Measurements from ENCODE around the gene EFHC1.

Gene EFHC1

GRCh38 chr6:52522151-52522626, 102.0 kb downstream of the EFHC1 start:
- no peak for DNase-seq

GRCh38 chr6:52522655-52523054, 102.5 kb downstream of the EFHC1 start:
- DNase-seq, result no peak

DNA sequence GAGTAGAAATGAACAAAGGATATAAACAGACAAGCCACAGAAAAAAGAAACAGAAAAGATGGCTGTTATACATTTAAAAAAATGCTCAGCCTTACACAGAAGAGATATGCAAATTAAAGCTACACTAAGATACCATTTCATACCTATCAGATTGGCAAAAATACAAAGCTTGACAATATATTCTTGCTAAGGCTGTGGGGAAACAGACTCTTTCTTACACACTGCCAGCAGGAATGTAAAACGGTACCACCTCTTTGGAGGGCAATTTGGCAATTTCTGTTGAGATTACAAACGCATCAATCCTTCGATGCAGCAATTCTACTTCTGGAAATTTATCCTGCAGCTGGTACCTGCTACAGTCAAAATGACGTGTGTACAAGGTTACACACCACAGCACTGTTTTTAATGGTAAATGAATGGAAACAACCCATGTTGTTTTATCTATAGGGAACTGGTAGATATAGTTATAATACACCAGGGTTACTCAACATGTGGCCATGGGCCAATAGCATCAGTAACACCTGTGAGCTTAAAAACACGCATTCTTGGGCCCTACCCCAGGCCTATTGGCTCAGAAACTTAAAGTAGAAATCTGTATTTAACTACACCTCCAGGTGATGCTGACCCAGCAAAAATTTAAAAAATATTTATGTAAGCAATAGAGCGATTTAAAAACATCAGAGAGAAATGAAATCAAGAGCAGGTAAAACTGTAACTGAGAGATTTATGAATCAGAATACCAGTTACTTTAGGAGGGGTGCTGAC, 103.4 kb downstream of the EFHC1 start:
- no peak for DNase-seq

DNA sequence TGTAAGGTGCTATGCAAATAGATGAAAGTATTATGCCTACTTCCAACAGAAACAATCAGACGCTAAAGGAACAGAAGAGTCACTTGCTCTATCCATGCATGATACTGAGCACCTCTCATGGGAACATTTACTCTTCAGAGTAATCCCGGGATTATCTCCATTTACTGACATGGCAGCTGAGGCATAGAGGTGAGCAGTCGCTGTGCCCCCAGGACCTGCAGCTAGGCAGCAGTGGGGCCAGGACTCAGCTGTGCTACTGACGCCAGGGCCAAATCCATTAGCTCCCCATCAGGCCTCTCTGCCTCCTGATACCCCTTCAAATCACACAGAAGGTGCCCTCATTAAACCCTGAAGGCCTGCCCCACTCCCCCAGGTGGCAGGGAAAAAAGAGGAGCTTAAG, 104.8 kb downstream of the EFHC1 start:
- DNase-seq, result no peak

- DNase-seq, result no peak
Measured at GRCh38 chr6:52526634-52527033, 106.5 kb downstream of the EFHC1 start.

DNA sequence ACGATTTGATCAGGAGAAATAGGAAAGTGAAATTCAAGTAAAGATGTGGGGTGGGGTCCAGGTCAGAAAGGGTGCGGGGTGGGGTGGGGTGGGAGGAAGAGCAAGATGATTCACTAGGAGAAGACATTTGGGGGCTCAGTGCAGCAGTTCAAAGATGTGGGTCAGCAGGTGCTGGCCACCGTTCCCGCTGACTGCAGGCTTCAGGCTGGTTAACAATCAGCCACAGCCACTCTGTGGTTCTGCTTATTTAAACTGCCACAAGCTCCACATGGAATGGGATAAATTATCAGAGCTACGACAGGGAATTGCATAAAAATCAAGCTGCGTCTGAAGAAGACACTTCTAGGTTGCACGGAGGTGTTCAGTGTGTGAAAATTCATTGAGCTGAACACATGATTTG, 107.3 kb downstream of the EFHC1 start:
- no peak for DNase-seq

GRCh38 chr6:52529311-52529710, 109.2 kb downstream of the EFHC1 start:
- no peak for DNase-seq

DNA sequence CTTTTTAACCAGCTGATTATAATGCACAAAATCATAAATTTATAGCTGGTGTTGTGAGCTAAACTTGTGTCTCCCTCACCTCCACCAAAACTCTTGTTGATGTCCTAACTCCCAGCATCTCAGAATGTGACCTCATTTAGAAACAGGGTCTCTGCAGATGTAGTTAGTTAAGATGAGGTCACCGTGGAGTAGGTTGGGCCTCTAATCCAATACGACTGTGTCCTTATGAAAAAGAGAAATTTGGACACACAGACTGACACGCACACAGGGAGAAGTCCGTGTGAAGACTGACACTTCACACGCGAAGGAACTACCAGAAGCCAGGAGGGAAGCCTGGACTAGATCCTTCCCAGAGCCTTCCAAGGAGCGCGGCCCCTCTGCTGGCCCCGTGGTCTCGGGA, 110.2 kb downstream of the EFHC1 start:
- no peak for DNase-seq

DNA sequence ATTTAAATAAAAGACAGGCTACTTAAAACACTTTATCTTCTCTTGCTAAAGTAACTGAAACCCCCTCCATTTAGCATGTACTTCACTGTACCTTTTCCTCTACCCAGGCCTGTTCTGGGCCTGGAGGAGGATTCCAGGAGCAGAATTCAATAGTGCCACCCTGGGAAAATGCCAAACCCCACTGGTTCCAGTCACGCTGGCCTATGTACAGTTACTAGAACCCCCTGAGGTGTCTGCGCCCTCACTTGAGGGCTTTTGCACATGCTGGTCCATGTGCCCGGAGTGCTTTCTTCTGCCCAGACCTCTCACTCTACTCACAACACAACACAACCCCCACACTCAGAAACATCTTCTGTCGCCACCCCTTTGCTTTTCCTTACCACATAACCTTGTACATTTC, 111.3 kb downstream of the EFHC1 start:
- no peak for DNase-seq

- no peak for DNase-seq
Measured at GRCh38 chr6:52531834-52532233, 111.7 kb downstream of the EFHC1 start.

- no peak for DNase-seq
Measured at GRCh38 chr6:52532457-52532856, 112.3 kb downstream of the EFHC1 start.

DNA sequence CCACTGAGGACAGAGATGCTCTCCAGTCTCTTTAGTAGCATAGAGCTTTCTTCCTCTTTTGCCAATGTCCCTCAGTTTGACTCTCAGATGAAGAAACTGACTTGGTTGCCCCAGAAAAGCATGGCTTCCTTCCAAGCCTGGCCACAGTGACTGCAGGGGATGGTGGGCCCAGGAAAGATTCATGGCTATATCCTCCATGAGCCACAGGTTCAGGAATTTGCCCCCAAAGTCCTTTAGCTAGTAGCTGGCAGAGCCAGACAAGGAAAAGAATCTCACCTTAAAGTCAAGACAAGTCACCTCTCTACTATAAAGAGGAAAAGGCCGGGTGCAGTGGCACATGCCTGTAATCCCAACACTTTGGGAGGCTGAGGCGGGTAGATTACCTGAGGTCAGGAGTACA, 113.3 kb downstream of the EFHC1 start:
- DNase-seq, result no peak

- no peak for DNase-seq
Measured at GRCh38 chr6:52534363-52534762, 114.2 kb downstream of the EFHC1 start.

- DNase-seq, result no peak
Measured at GRCh38 chr6:52534966-52535390, 114.8 kb downstream of the EFHC1 start.

DNA sequence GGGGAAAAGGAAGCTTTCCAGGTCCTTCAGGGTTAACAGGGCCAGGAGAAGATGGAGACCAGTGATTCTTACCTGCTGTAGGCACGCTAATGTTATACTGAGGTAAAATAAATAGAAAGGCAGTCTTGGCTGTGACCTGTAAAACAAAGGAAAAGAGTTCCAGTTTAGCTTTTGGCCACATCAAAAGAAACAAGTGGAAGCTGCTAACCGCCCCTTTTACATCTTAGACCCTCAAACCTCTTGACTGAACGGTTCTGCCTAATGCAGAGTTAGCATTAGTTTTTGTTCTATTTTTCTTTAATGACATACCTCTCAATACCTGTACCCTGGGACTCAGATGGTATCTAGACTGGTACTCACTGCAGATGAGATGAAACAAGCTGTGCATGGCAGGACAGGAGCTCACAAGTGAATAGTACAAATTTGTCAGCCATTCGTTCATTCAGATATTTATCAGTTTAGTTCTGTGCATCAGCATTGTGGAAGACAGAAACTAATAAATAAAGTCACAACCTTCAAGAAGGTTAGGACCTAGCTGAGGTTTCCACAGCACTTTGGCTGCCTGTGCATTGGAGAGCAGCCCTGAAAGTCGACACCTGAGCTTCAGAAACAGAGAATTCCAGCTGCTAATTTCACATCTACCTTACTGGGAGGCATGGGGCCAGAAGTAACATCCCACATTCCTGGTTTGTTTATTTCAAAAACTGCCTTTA, 115.7 kb downstream of the EFHC1 start:
- DNase-seq, result no peak

DNA sequence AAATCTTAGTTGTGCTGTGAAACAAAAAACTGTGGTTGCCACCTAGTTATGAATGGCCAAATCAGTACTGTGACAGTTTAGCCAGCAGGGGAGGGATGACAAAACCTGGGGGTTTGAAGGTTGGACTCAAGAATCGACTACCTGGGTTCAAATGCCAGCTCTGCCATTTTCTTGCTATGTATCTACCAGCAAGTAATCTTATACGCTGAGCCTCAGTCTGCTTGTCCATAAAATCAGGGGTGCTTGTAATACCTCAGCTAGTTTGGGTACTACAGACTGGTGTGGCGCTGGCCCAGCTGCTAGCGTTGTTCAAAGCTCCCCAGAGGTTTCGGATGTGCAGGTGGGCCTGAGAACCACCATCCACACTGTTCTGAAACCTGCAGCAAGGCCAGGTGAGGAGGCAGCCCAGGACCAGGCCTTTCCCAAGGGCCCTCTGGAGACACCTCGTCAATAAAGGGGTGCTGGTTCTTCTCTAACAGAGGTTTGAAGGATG, 116.3 kb downstream of the EFHC1 start:
- DNase-seq, result no peak

- no peak for DNase-seq
Measured at GRCh38 chr6:52537001-52537753, 117.0 kb downstream of the EFHC1 start.

- no peak for DNase-seq
Measured at GRCh38 chr6:52538252-52538900, 118.2 kb downstream of the EFHC1 start.

DNA sequence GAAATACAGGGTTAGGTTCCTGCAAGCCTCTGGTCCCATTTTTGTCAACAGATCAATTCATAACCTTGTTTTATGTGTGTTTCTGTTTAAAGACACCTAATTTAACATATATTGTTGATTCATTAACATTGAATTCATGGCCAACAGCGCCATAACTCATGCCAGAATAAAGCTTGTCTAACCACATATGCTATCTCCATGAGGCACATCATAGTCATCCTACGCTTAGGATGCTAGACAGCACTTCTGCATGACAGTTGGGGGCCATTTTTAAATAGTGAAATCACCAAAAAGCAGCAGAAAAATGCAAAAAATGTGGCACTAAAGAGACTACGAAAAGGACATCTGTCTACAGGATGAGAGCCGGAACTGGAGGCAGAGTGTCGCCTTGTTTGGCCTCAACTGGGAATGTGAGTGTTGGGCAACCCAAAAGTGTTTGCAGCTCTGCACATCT, 118.8 kb downstream of the EFHC1 start:
- no peak for DNase-seq

GRCh38 chr6:52539607-52540006, 119.5 kb downstream of the EFHC1 start:
- no peak for DNase-seq

- no peak for DNase-seq
Measured at GRCh38 chr6:52540286-52540902, 120.3 kb downstream of the EFHC1 start.

DNA sequence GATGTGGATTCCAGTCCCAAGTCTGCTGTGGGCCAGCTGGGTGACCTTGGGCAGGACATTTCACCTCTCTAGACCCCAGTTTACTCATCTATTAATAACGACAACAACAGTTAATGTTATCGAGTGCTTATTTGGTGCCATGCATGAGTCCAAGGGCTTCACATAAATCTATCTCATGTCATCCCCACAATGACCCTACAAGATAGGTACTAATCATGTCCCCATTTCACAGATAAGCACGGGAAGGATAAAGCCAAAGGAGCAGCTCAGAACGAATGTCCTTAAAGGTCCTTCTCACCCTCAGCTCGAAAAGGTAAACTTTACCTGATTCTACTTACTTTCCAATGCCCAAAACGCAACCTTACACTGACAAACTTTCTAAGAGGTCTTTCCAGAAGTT, 121.0 kb downstream of the EFHC1 start:
- no peak for DNase-seq
